CD4-positive, alpha-beta T cell treated with Interleukin-4 for 4 hours (primary cell): ENCODE data around the gene FRYL.
A peak's percentile ranks its signal among the peaks of the same experiment; 100 is the strongest.
"Not testable (repeated sequence)": the region's sequence is repeated elsewhere in the genome, so short reads cannot be mapped to it uniquely, and the experiment has no call there.

ENCODE experiments used
- DNase-seq: peaks from one replicate; pipeline ENCODE4 v3.0.0-alpha.2; 2020

The FRYL gene

GRCh38 chr4:48653217-48654014, 126.7 kb downstream of the FRYL start:
- DNase-seq = peak; percentile 80

DNA sequence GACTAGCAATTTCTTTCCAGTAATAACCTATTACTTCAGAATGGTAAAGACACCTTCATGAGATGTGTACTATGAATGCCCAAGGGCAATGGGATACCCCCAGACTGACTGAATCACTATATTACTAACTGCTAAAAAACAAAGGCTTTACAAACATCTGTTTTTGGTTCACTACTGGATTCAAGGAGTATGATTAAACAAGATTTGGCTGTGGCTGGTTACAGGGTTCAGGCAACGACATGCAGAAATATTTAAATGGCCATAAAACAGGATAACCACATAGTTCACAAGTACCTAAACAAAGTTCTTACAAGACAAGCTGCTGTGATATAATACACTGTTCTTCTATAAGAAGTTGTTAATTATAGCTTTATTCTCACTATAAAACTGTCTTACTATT, 128.2 kb downstream of the FRYL start:
- no peak for DNase-seq

DNA sequence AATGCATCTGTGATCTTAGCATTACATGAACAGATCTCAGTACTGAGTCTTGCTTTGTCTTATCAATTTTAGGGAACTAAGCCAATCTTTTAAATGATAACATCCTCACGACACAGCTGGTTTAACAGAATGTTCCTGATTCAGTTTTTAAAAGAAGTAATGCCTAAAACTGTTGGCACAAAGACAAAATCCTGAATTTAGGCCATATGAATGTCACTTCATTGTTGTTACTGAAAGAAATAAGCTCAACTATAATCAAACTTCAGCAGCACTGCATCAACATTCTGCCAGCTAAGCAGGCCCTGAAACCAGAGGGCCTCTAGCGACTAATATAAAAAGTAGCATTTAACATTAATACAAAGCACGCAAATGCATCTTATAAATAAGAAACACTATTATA, 130.6 kb downstream of the FRYL start:
- DNase-seq = no peak

DNA sequence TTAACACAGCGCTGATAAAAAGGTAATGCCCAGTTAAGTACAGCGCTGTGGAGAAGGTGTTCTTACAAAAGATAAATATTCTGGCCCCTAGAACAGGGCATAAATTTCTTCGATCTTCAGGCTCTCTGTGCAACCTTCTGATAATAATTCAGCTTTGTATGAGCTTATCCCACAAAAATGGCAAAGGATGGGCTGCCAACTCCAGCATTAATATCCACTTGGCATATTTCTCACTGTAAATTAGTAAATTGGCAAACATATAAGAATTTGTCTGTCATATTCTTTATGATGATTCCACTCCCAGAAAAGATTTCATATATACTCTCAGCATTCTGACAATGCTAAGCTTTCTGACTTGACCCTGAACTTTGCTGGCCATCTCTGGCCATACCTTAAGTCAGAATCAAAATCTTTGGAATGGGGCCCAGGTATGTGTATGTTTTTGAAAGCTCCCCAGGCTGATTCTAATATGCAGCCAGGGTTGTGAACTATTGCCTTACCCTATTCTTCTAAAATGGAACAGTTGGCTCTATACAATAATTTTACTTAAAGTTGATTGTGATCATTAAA, 134.8 kb downstream of the FRYL start:
- no peak for DNase-seq

DNA sequence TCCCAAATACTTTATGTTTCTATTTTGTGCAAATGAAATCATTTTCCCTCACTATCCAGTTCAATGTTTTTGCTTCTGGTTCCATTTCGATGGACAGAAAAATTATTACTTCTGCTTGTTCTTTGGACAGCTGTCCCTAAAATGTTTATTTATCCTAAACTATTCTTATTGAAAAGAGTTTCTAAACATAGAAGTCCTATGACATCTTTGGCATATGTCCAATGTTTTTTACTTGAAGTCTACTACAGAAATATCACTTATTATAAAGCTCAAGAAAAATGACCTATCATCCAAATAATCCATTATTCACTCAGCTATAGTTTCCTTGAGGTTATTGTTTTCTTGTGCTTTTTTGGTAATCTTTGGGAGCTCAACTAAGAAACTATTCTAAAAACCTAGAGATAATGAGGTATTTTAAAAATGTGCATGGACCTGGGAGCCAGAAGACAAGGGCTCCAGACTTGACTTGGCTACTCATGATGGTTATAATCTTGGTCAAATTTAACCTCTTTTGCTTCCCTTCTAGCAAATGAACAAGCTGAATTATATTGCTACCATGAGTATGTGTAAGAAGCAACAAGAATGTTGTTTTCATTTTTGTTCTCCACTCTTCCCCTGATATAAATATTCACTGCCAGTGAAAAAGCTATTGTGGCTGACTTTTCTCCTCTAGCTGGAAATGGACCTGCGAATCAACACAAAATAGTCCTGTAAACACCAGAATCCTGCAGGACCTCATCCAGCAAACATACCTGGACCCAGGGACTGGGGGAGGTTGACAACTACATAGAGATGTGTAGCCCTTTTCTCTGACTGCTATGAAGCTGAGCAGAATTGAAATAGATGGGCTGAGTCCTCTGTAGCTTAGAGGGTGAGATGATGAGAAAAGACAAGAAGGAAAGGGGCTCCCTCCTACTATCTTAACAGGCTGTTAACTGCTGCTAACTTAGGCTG, 137.4 kb downstream of the FRYL start:
- DNase-seq = no peak

GRCh38 chr4:48641401-48641800, 138.7 kb downstream of the FRYL start:
- no peak for DNase-seq

DNA sequence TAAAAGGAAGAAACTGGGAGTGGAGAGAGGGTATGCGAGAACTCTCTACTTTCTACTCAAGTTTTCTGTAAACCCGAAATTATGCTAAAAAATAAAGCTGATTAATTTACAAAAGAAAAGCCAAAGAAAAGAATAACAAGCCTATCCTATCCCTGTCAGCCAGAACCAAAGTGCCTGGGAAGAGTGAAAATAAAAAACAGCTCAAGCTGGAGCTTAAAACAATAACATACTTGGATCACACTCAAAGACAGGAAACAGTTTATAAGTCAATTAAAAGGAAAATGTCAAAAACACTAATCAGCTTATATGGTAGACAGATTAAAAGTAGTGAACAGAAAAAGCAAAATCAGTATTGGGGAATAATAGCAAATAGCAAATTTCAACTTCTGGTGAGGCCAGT, 139.4 kb downstream of the FRYL start:
- no peak for DNase-seq

- DNase-seq = no peak
Observed at GRCh38 chr4:48640225-48640624, 139.9 kb downstream of the FRYL start.

- DNase-seq = no peak
Observed at GRCh38 chr4:48639807-48640206, 140.3 kb downstream of the FRYL start.

- not testable (repeated sequence) for DNase-seq
Observed at GRCh38 chr4:48638586-48638985, 141.5 kb downstream of the FRYL start.

DNA sequence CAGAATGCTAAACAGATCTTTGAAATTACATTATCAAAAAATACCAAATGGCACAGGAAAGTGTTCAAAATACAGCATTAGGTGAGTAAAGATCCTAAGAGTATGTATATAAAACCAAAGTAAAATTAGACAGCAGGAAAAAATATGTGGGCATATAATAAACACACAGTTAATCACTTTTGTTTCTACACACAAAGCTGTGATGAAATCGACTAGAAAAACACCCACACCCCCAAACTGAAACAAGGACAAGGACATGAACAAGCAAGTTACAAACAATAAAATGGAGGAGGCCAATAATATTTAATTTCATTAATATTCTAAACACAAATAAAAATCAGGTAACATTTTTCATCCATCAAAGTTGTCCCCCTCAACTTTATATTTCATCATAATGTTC, 143.2 kb downstream of the FRYL start:
- no peak for DNase-seq

DNA sequence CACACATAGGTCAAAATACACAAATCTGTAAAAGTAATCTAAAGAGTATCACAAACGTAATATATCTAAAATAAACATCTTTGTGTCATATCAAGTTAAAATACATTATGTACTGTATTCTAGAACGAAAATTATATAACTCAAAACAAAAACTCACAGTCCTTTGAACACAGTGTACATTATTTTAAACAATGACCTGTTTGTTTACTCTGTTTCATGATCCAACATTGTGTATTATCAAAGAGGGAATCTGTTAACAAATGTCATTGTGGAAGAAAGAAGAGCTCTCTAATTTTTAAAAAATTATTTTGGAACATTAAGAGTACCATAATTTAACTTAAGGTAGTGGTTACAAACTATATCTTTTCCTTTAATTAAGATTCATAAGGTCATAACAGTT, 144.1 kb downstream of the FRYL start:
- no peak for DNase-seq

DNA sequence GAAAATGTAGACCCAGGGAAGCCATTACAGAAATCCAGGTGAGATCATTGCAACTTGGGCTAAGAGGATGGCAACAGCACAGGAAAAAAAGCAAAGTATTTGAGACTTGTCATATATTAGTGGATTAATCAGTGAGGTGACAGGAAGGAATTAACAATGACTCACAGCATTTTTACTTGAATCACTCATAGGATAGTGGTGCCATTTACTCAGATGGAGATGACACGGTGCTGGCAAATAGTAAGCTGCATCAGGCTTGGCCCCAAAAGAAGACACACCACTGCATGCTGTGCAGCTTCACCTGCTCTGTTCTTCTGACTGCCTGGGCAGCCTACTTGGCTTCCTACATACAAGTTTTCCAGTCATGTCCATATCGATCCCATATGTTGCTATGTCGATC, 144.8 kb downstream of the FRYL start:
- DNase-seq = peak; percentile 39

- DNase-seq = no peak
Observed at GRCh38 chr4:48634688-48635308, 145.3 kb downstream of the FRYL start.

DNA sequence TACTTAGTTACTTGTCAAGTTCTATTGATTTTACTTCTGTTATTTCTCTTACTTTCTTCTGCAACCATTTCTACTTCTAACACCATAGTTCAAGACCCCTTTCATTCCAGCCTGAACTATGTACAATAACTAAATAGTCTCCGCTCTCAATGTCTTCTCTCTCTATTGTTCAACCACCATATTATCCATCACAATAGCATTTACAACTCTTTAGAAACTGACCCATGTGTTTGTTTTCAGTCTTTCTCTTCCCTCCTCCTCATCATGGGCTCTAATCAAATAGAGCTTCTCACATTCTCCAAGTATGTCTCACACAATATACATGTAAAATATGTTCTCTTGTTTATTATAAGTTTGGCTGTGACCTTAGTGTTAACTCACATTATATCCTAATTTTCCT, 146.4 kb downstream of the FRYL start:
- DNase-seq = no peak

DNA sequence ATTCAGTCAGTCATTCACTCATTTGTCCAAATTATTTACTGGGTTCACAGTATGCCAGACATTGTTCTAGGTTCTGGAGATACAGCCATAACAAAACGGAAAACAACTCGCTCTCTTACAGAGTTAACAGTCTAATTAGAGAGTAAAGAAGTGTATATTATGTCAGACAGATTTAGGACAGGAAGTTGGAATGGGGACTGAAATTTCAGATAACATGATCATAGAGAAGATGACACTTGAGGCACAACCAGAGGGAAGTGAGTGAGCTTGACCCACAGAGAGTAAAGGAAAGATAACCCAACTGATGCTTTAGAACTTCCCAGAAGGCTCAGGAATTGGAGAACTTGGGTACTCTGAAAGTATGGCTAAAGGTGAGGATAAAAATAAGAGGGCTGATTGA, 150.6 kb downstream of the FRYL start:
- no peak for DNase-seq

- DNase-seq = no peak
Observed at GRCh38 chr4:48623182-48623780, 156.8 kb downstream of the FRYL start.

- DNase-seq = no peak
Observed at GRCh38 chr4:48620831-48621230, 159.2 kb downstream of the FRYL start.

GRCh38 chr4:48620093-48620492, 160.0 kb downstream of the FRYL start:
- DNase-seq = no peak

DNA sequence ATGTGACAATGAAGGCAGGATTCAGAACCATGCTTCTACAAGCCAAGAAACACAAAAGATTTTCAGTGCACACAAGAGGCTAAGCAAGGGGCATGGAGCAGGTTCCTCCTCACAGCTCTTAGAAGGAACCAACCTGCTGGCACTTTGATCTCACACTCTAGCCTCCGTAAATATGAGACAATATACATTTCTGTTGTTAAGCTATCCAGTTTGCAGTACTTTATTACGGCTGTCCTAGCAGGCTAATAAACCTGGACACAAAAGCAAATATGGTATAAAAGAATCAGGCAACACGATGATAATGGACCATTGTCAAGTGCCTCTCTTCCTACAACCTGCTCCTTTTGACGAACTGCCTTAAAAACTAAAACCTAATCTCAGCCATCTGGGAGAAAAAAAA, 175.6 kb downstream of the FRYL start:
- DNase-seq = no peak

- no peak for DNase-seq
Observed at GRCh38 chr4:48604041-48604440, 176.0 kb downstream of the FRYL start.

DNA sequence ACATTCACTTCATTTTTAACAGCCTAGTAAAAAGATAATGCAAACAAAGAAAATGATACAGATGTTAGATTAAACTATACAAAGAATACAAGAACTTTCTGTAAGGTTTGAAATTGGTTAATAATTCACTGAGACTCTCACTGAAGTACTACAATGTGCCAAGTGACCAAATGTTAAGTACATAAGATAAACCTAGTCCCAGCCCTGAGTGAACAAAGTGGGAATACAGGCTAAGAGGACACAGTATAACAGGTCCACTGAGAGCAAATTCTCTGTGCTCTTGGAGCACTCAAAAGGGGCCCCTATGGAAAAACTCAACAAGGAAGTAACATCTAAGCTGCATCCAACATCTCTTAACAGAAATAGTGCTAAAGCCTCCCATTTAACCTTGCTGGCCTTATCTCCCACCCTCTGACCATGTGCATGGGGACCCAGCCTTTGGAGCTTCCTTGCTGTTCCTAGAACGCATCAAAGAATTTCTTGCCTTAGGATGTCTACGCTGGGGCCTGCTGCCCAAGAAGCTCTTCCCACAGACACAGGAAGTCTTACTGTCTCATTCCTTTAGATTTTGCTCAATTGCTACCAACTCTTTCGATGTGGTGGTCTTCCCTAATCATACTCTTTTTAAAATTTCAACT, 176.6 kb downstream of the FRYL start:
- no peak for DNase-seq
